Measurements from ENCODE around the gene MVP. TPM values are rescaled to one million over a fixed set of nuclear protein-coding genes. Genes with fewer than 3 reads are reported as not detected.
A peak's percentile ranks its signal among the peaks of the same experiment; 100 is the strongest.
"Not testable (repeated sequence)": the region's sequence is repeated elsewhere in the genome, so short reads cannot be mapped to it uniquely, and the experiment has no call there.

The MVP gene
- total and polyA plus RNA-seq, 2 donors (not counting 1 experiment from before 2014, with no cell fraction given): 109 to 121 TPM

- peaks cover 30% of the 10 kb centered on the region for H3K4me1 Mint-ChIP-seq
- intact Hi-C loops (cut with micrococcal nuclease): loop anchor here (2.0 to 5.0 kb wide), 3 partner anchors 89 to 205 kb away; partner anchors contain the start of genes INO80E and TAOK2
- Histone ChIP-seq H2AFZ (ENCODE audit: insufficient read depth, low read depth, low read length, poor library complexity, severe bottlenecking) (peak overlapping the region; percentile 89), H4K20me1 (ENCODE audit: control insufficient read depth, insufficient read depth, low read length, poor library complexity, severe bottlenecking) (no peaks in the 10 kb centered on the region), H3K9me3 (ENCODE audit: control extremely low read depth in 1 of 3, control insufficient read depth in 2 of 3, insufficient read depth in 1 of 3, low read length in 2 of 3) (no peaks in the 10 kb centered on the region), H3K4me3 (ENCODE audit: control extremely low read depth in 1 of 5, extremely low read depth in 1 of 5, insufficient read depth in 1 of 5, low read depth in 2 of 5, low read length in 4 of 5) (peak overlapping the region in 1 of 5 experiments; percentile 80), H3K9ac (ENCODE audit: low read length) (no peak overlapping the region), H3K36me3 (replicated peaks in 1 of 2; ENCODE audit: control extremely low read depth in 1 of 2, control insufficient read depth in 1 of 2, extremely low read depth in 1 of 2, insufficient read depth in 2 of 2, low read length in 1 of 2) (peaks cover 2 to 3% of the 10 kb centered on the region in 2 experiments), H3K79me2 (ENCODE audit: control insufficient read depth, insufficient read depth, low read length) (peaks cover 49% of the 10 kb centered on the region), H3K4me1 (ENCODE audit: control insufficient read depth in 2 of 2, insufficient read depth in 2 of 2, low read length in 2 of 2) (peaks cover 17 to 29% of the 10 kb centered on the region in 2 donors), H3K27ac (ENCODE audit: low read length in 2 of 2) (no peak overlapping the region), H3K27me3 (replicated peaks in 1 of 4; ENCODE audit: control extremely low read depth in 1 of 4, control insufficient read depth in 3 of 4, insufficient read depth in 4 of 4, low read length in 3 of 4) (no peaks in the 10 kb centered on the region), H3K4me2 (replicated peaks; ENCODE audit: low read depth, low read length, poor library complexity, severe bottlenecking) (peak overlapping the region; percentile 98)
- DNase-seq: no peak
- WGBS (ENCODE audit: insufficient coverage): 85% methylated on average over 7 of the region's 9 CpGs
- H3K4me3 Mint-ChIP-seq: peak overlapping the region; percentile 99
- ATAC-seq (ENCODE audit: low read depth): no peak
- H3K27me3 Mint-ChIP-seq: no peaks in the 10 kb centered on the region
- TF ChIP-seq EZH2 (IDR thresholded peaks at IDR 0.05; ENCODE audit: borderline replicate concordance, insufficient read depth, low read depth, low read length, poor library complexity, severe bottlenecking) (no peak), CTCF (IDR thresholded peaks at IDR 0.05) (no peak)
- H3K9me3 Mint-ChIP-seq (ENCODE audit: insufficient read depth): no peaks in the 10 kb centered on the region
- CTCF ChIA-PET: interaction anchor here (1.0 to 2.6 kb wide), 3 partner anchors 15 to 57 kb away, joined by 3 to 15 read pairs (median 3); partner anchors contain the start of gene MAZ
- peak overlapping the region; percentile 56 for H3K27ac Mint-ChIP-seq
- POLR2A ChIA-PET: interaction anchor here (0.5 kb wide), 1 partner anchor 141 kb away, joined by 6 read pairs; no protein-coding TSS in a partner anchor
Measured at GRCh38 chr16:29791845-29792807, 28.1 kb upstream of the MVP start.

DNA sequence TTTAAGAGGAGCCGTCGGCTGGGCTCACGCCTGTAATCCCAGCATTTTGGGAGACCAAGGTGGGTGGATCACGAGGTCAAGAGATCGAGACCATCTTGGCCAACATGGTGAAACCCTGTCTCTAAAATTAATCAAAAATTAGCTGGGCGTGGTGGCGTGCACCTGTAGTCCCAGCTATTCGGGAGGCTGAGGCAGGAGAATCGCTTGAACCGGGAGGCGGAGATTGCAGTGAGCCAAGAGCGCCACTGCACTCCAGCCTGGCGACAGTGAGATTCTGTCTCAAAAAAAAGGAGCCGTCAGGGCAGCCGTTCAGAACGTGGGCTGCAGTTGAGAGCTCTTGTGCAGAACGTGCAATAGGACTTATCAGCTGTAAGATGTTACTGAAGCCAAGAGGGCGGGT is 27.1 kb upstream of the MVP start:
- Histone ChIP-seq H3K4me1 (ENCODE audit: control insufficient read depth in 2 of 2, insufficient read depth in 2 of 2, low read length in 2 of 2) (peaks cover 17 to 29% of the 10 kb centered on the region in 2 donors), H3K79me2 (ENCODE audit: control insufficient read depth, insufficient read depth, low read length) (peaks cover 49% of the 10 kb centered on the region), H3K36me3 (replicated peaks in 1 of 2; ENCODE audit: control extremely low read depth in 1 of 2, control insufficient read depth in 1 of 2, extremely low read depth in 1 of 2, insufficient read depth in 2 of 2, low read length in 1 of 2) (peaks cover 2 to 13% of the 10 kb centered on the region in 2 experiments)
- intact Hi-C loops (cut with micrococcal nuclease): loop anchor here (5.0 kb wide), 1 partner anchor 179 kb away; the partner anchor contains the start of gene TAOK2
- H3K27ac ChIP-seq (ENCODE audit: low read length in 2 of 2); POLR2A ChIA-PET; H3K27me3 Mint-ChIP-seq; H3K9me3 Mint-ChIP-seq (ENCODE audit: insufficient read depth); H3K4me3 ChIP-seq (ENCODE audit: control extremely low read depth in 1 of 5, extremely low read depth in 1 of 5, insufficient read depth in 1 of 5, low read depth in 2 of 5, low read length in 4 of 5); H3K27me3 ChIP-seq (replicated peaks in 1 of 4; ENCODE audit: control extremely low read depth in 1 of 4, control insufficient read depth in 3 of 4, insufficient read depth in 4 of 4, low read length in 3 of 4); H4K20me1 ChIP-seq (ENCODE audit: control insufficient read depth, insufficient read depth, low read length, poor library complexity, severe bottlenecking); DNase-seq; H3K4me2 ChIP-seq (replicated peaks; ENCODE audit: low read depth, low read length, poor library complexity, severe bottlenecking); H2AFZ ChIP-seq (ENCODE audit: insufficient read depth, low read depth, low read length, poor library complexity, severe bottlenecking); H3K4me3 Mint-ChIP-seq; H3K9me3 ChIP-seq (ENCODE audit: control extremely low read depth in 1 of 3, control insufficient read depth in 2 of 3, insufficient read depth in 1 of 3, low read length in 2 of 3); H3K27ac Mint-ChIP-seq; H3K9ac ChIP-seq (ENCODE audit: low read length); ATAC-seq (ENCODE audit: low read depth): not testable (repeated sequence)
- 98% methylated on average over 18 of the region's 18 CpGs for WGBS (ENCODE audit: insufficient coverage)
- CTCF ChIA-PET: interaction anchor here (0.8 kb wide), 1 partner anchor 15 kb away, joined by 4 read pairs; no protein-coding TSS in a partner anchor
- H3K4me1 Mint-ChIP-seq: peaks cover 30% of the 10 kb centered on the region

All from B cell (primary cell).